HepG2 (cell line): ENCODE measurements around the gene MLX. TPM values are rescaled to one million over a fixed set of nuclear protein-coding genes. Genes with fewer than 3 reads are reported as not detected.

Experiments
- AKNA ChIP-seq: sonication (generic); formaldehyde crosslinking; IDR thresholded peaks from 2 replicates; pipeline ENCODE4 v1.4.0; 2020; ENCODE audit warnings: missing genetic modification reagents, borderline replicate concordance
- CBX5 ChIP-seq: sonication (generic); formaldehyde crosslinking; IDR thresholded peaks from 2 replicates; pipeline ENCODE4 v1.4.0; 2020; ENCODE audit warnings: missing genetic modification reagents, borderline replicate concordance
- DDIT3 ChIP-seq: sonication (generic); formaldehyde crosslinking; IDR thresholded peaks from 2 replicates; pipeline ENCODE4 v1.4.0; 2020; ENCODE audit warnings: mild to moderate bottlenecking, missing genetic modification reagents
- EZH2 ChIP-seq: conservative IDR thresholded peaks from 2 replicates; pipeline ENCODE4 v1.6.1; 2012; ENCODE audit warnings: mild to moderate bottlenecking, low read depth, low read length, moderate library complexity
- FOXJ3 ChIP-seq: sonication (generic); formaldehyde crosslinking; IDR thresholded peaks from 2 replicates; pipeline ENCODE4 v1.4.0; 2020; ENCODE audit warnings: missing genetic modification reagents, mild to moderate bottlenecking, borderline replicate concordance
- JUND ChIP-seq: sonication (generic); formaldehyde crosslinking; IDR thresholded peaks from 2 replicates; pipeline ENCODE4 v1.8.0; 2022; ENCODE audit warnings: mild to moderate bottlenecking, missing genetic modification reagents
- NFKB2 ChIP-seq: sonication (generic); formaldehyde crosslinking; IDR thresholded peaks from 2 replicates; pipeline ENCODE4 v1.4.0; 2020; ENCODE audit warnings: missing genetic modification reagents, borderline replicate concordance
- NONO ChIP-seq, 2 experiments: fragments of 450-650 bp in 1 of 2; sonication (generic) in 1 of 2; formaldehyde crosslinking in 1 of 2; IDR thresholded peaks in 1 of 2; conservative IDR thresholded peaks in 1 of 2; 2 replicates each; pipeline versions ENCODE4 v1.6.1 to v1.8.0; 2017 to 2022; ENCODE audit warnings: mild to moderate bottlenecking in 1 of 2, missing genetic modification reagents in 1 of 2, moderate library complexity in 1 of 2
- RARG ChIP-seq: sonication (generic); formaldehyde crosslinking; IDR thresholded peaks from 2 replicates; pipeline ENCODE4 v1.4.0; 2020; ENCODE audit warnings: low read depth, mild to moderate bottlenecking, missing genetic modification reagents
- SPEN ChIP-seq: sonication (generic); formaldehyde crosslinking; IDR thresholded peaks from 2 replicates; pipeline ENCODE4 v1.5.1; 2020; ENCODE audit warnings: low read depth, mild to moderate bottlenecking, missing genetic modification reagents
- SRF ChIP-seq: IDR thresholded peaks from 2 replicates; pipeline ENCODE4 v1.6.1; 2011; ENCODE audit warnings: mild to moderate bottlenecking, low read depth, low read length, moderate library complexity
- ZBTB49 ChIP-seq: sonication (generic); formaldehyde crosslinking; IDR thresholded peaks from 2 replicates; pipeline ENCODE4 v1.4.0; 2020; ENCODE audit warnings: missing genetic modification reagents, borderline replicate concordance
- ZFP36L2 ChIP-seq: sonication (generic); formaldehyde crosslinking; IDR thresholded peaks from 2 replicates; pipeline ENCODE4 v1.4.0; 2020; ENCODE audit warnings: missing genetic modification reagents
- ZMYM4 ChIP-seq: sonication (generic); formaldehyde crosslinking; IDR thresholded peaks from 2 replicates; pipeline ENCODE4 v1.8.1; 2023; ENCODE audit warnings: mild to moderate bottlenecking, missing genetic modification reagents
- ZNF441 ChIP-seq: sonication (generic); formaldehyde crosslinking; IDR thresholded peaks from 2 replicates; pipeline ENCODE4 v1.7.0; 2021; ENCODE audit warnings: missing genetic modification reagents, borderline replicate concordance
- ZNF589 ChIP-seq: sonication (generic); formaldehyde crosslinking; conservative IDR thresholded peaks from 2 replicates; pipeline ENCODE4 v1.8.0; 2022; ENCODE audit warnings: mild to moderate bottlenecking, moderate library complexity, missing genetic modification reagents
- ZNF816 ChIP-seq: sonication (generic); formaldehyde crosslinking; IDR thresholded peaks from 2 replicates; pipeline ENCODE4 v1.8.0; 2022; ENCODE audit warnings: missing genetic modification reagents, mild to moderate bottlenecking, borderline replicate concordance
- polyA plus RNA-seq, 8 experiments: library from polyadenylated mRNA; depleted of rRNA in 3 of 8; stranded (reverse) in 7 of 8; unstranded in 1 of 8; fragments of >200 nt; fragmentation: Illumina TruSeq in 4 of 8; extraction: Trizol in 4 of 8; gene quantifications; 2 replicates each; pipeline versions ENCODE4 v1.2.1 to v1.2.3, GENCODE V29; 2011 to 2016; ENCODE audit warnings: low read depth in 4 of 8, missing spikeins in 1 of 8, mixed read lengths in 1 of 8; ENCODE audit not compliant: insufficient read depth in 1 of 8
- total RNA-seq, 5 experiments: library from RNA; depleted of rRNA; stranded (reverse); fragments of >200 nt; fragmentation: Illumina TruSeq; extraction: Trizol; gene quantifications; 2 replicates each; pipeline ENCODE4 v1.2.3, GENCODE V29; 2016; ENCODE audit warnings: low read depth in 1 of 5
- TF ChIP-seq, protein P1 (sequence below): sonication (generic); formaldehyde crosslinking; IDR thresholded peaks from 2 replicates; pipeline ENCODE4 v1.5.0; 2020; ENCODE audit warnings: missing genetic modification reagents
- TF ChIP-seq, protein P2 (sequence below): sonication (generic); formaldehyde crosslinking; IDR thresholded peaks from 2 replicates; pipeline ENCODE4 v1.4.0; 2020; ENCODE audit warnings: missing genetic modification reagents

The MLX gene
- total and polyA plus RNA-seq, 2 of the 13 experiments (the other 11 are each of a cell fraction or from before 2014, with no cell fraction given) = 38.9 to 74.4 TPM

DNA sequence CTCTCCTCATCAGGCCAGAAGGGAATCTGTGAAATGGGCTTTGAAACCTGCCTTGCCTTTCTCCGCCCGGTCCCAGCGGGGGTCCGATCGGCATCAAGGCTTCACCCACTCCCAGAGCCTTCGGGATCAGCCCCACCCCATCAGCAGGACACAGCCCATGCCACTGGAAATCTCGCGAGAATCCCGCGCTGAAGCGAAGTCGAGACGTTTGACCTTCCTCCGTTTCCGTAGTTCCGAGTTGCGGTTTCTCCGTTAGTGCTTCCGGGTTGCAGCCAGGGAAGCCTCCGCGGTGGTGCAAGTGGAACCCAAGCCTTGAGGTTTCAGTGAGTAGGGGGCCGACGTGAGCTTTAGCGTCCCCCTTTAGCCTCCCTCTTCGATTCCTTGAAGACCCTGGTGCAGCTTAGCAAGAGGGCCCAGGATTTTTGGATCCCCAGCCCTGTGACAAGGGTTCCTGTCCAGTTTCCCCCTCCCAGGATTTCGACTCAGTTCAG, 5.0 kb upstream of the MLX start, which contains the start of gene COASY (continued):
- TF ChIP-seq, protein P1, sequence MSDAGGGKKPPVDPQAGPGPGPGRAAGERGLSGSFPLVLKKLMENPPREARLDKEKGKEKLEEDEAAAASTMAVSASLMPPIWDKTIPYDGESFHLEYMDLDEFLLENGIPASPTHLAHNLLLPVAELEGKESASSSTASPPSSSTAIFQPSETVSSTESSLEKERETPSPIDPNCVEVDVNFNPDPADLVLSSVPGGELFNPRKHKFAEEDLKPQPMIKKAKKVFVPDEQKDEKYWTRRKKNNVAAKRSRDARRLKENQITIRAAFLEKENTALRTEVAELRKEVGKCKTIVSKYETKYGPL (CRISPR knock-in tag) = peak; percentile 15; the same call in 1 of the 2 replicates
- no peak for TF ChIP-seq DDIT3 (CRISPR knock-in tag)
- TF ChIP-seq SRF = peak; percentile 43; the same call in 1 of the 2 replicates
- 0 out of 2 replicates have a peak, but pooled peaks have one; percentile 39 for TF ChIP-seq FOXJ3 (CRISPR knock-in tag)
- TF ChIP-seq ZNF441 = no peak
- no peak for TF ChIP-seq EZH2
- peak; percentile 39; the same call in 1 of the 2 replicates for TF ChIP-seq AKNA (CRISPR knock-in tag)
- no peak for TF ChIP-seq NONO (IDR thresholded peaks at IDR 0.05)
- TF ChIP-seq NONO (CRISPR knock-in tag; conservative IDR thresholded peaks at IDR 0.05) = peak; percentile 93
- no peak for TF ChIP-seq JUND
- peak; percentile 51; the same call in 1 of the 2 replicates for TF ChIP-seq CBX5 (CRISPR knock-in tag)
- peak; percentile 66; the same call in 1 of the 2 replicates for TF ChIP-seq ZBTB49
- peak; percentile 95 for TF ChIP-seq ZMYM4
- TF ChIP-seq NFKB2 (CRISPR knock-in tag) = 0 out of 2 replicates have a peak, but pooled peaks have one; percentile 20
- TF ChIP-seq ZFP36L2 (CRISPR knock-in tag) = no peak
- peak; percentile 98 for TF ChIP-seq SPEN (CRISPR knock-in tag)
- peak; percentile 92; the same call in 1 of the 2 replicates for TF ChIP-seq ZNF589 (CRISPR knock-in tag)
- TF ChIP-seq RARG (CRISPR knock-in tag) = peak; percentile 83; the same call in 1 of the 2 replicates
- TF ChIP-seq, protein P2, sequence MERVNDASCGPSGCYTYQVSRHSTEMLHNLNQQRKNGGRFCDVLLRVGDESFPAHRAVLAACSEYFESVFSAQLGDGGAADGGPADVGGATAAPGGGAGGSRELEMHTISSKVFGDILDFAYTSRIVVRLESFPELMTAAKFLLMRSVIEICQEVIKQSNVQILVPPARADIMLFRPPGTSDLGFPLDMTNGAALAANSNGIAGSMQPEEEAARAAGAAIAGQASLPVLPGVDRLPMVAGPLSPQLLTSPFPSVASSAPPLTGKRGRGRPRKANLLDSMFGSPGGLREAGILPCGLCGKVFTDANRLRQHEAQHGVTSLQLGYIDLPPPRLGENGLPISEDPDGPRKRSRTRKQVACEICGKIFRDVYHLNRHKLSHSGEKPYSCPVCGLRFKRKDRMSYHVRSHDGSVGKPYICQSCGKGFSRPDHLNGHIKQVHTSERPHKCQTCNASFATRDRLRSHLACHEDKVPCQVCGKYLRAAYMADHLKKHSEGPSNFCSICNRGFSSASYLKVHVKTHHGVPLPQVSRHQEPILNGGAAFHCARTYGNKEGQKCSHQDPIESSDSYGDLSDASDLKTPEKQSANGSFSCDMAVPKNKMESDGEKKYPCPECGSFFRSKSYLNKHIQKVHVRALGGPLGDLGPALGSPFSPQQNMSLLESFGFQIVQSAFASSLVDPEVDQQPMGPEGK (CRISPR knock-in tag) = peak; percentile 80
- TF ChIP-seq ZNF816 (CRISPR knock-in tag) = peak; percentile 46; the same call in 1 of the 2 replicates
